ENCODE results near the gene CHCHD10. TPM values are rescaled to one million over a fixed set of nuclear protein-coding genes. Genes with fewer than 3 reads are reported as not detected.

The CHCHD10 gene
- total and polyA plus RNA-seq, 2 of the 13 experiments (the other 11 are each of a cell fraction or from before 2014, with no cell fraction given), result 37.0 to 62.8 TPM

- Histone ChIP-seq H3K9ac (ENCODE audit: insufficient read depth, low read depth, low read length) (no peak overlapping the region), H3K27ac (ENCODE audit: extremely low read length, insufficient read depth, low read length) (no peak overlapping the region), H3K36me3 (replicated peaks in 1 of 2; ENCODE audit: control insufficient read depth in 1 of 2, insufficient read depth in 2 of 2, low read length in 2 of 2) (no peaks in the 10 kb centered on the region), H3K4me2 (ENCODE audit: low read depth, low read length) (no peak overlapping the region), H2AFZ (ENCODE audit: low read length) (no peak overlapping the region), H3K4me1 (ENCODE audit: insufficient read depth, low read length) (peaks cover 23% of the 10 kb centered on the region), H3K79me2 (ENCODE audit: insufficient read depth, low read length) (peaks cover 5% of the 10 kb centered on the region), H3K27me3 (ENCODE audit: control insufficient read depth in 1 of 2, insufficient read depth in 2 of 2, low read length in 2 of 2) (no peaks in the 10 kb centered on the region; a peak in 1 of 5 replicates), H3K9me3 (ENCODE audit: low read length) (no peaks in the 10 kb centered on the region), H4K20me1 (ENCODE audit: insufficient read depth, low read length) (no peaks in the 10 kb centered on the region), H3K4me3 (replicated peaks in 1 of 3; ENCODE audit: insufficient read depth in 1 of 3, low read depth in 2 of 3, low read length in 3 of 3) (no peak overlapping the region)
- POLR2A ChIA-PET, result interaction anchor here (4.9 kb wide), 1 partner anchor 12 kb away, joined by 52 read pairs; the partner anchor contains the start of genes C22orf15 and CHCHD10
- ATAC-seq (no peak), FAIRE-seq (no peak), DNase-seq (ENCODE audit: low spot score) (no peak)
- intact Hi-C loops (cut with micrococcal nuclease; ENCODE audit: unreplicated experiment), result no loop called here
- no TSS peak for BruUV-seq (replicated peaks)
- WGBS (ENCODE audit: low lambda C conversion rate), result 45% methylated on average over 2 of the region's 2 CpGs
- CTCF ChIA-PET (ENCODE audit: low intra/inter-chr PET ratio, low total read pairs), result no interaction called here
- TF ChIP-seq ZNF280B (CRISPR knock-in tag; IDR thresholded peaks at IDR 0.05; ENCODE audit: borderline replicate concordance) (no peak), ZFP82 (CRISPR knock-in tag; IDR thresholded peaks at IDR 0.05; ENCODE audit: borderline replicate concordance) (no peak), ATF7-NPFF (CRISPR knock-in tag; IDR thresholded peaks at IDR 0.05; ENCODE audit: low read depth) (no peak), ZNF362 (CRISPR knock-in tag; IDR thresholded peaks at IDR 0.05; ENCODE audit: borderline replicate concordance) (no peak), ZNF598 (CRISPR knock-in tag; IDR thresholded peaks at IDR 0.05; ENCODE audit: borderline replicate concordance) (no peak), U2AF2 (IDR thresholded peaks at IDR 0.05; ENCODE audit: low read depth, low read length) (no peak), BORCS8-MEF2B (CRISPR knock-in tag; IDR thresholded peaks at IDR 0.05) (no peak), CBX2 (IDR thresholded peaks at IDR 0.05; ENCODE audit: low read depth, low read length) (no peak), CBX2 (CRISPR knock-in tag; IDR thresholded peaks at IDR 0.05; ENCODE audit: low read depth) (no peak), ZNF776 (CRISPR knock-in tag; IDR thresholded peaks at IDR 0.05) (no peak), ZNF10 (CRISPR knock-in tag; IDR thresholded peaks at IDR 0.05; ENCODE audit: borderline replicate concordance, low read depth) (no peak), CREB1 (IDR thresholded peaks at IDR 0.05) (no peak), CREB1 (CRISPR knock-in tag; IDR thresholded peaks at IDR 0.05) (no peak), THAP8 (CRISPR knock-in tag; IDR thresholded peaks at IDR 0.05; ENCODE audit: borderline replicate concordance) (no peak), ZNF138 (CRISPR knock-in tag; IDR thresholded peaks at IDR 0.05; ENCODE audit: low read depth) (no peak), PLRG1 (conservative IDR thresholded peaks at IDR 0.05) (no peak), ATF6 (CRISPR knock-in tag; conservative IDR thresholded peaks at IDR 0.05) (no peak)
- in situ Hi-C loops (cut with HindIII; ENCODE audit: extremely low pct_ligation_motif_present, low pct_unique_long_range_greater_than_20kb), result no loop called here
Observed at GRCh38 chr22:23753385-23753784, 14.4 kb downstream of the CHCHD10 start.
